GM21786 (cell line): ENCODE data around the gene CFAP157.

Experiments
- ATAC-seq: cut with Tn5 transposase; IDR thresholded peaks from one replicate; pipeline ENCODE4 v1.9.1; 2021; ENCODE audit not compliant: unreplicated experiment

The CFAP157 gene

GRCh38 chr9:127714951-127715469 is 8.2 kb downstream of the CFAP157 start:
- ATAC-seq, result no peak

GRCh38 chr9:127715470-127716337 is 8.9 kb downstream of the CFAP157 start, which contains the start of the genes PTRH1 and TTC16:
Gene PTRH1 (minus strand): TSS chr9:127715663. CDS start chr9:127715639, 24 bp downstream.
Gene TTC16 (plus strand): TSS chr9:127716079. CDS start chr9:127716146, 67 bp downstream.
- peak; percentile 91 for ATAC-seq

- ATAC-seq, result no peak
These were observed 9.6 kb downstream of the CFAP157 start for GRCh38 chr9:127716412-127716811.

- ATAC-seq, result no peak
These were observed 11.0 kb downstream of the CFAP157 start for GRCh38 chr9:127717766-127718165.

- no peak for ATAC-seq
These were observed 13.5 kb downstream of the CFAP157 start for GRCh38 chr9:127720031-127720864.

- ATAC-seq, result no peak
These were observed 14.1 kb downstream of the CFAP157 start for GRCh38 chr9:127720865-127721227.

- no peak for ATAC-seq
These were observed 14.6 kb downstream of the CFAP157 start for GRCh38 chr9:127721391-127721821.

- no peak for ATAC-seq
These were observed 15.4 kb downstream of the CFAP157 start for GRCh38 chr9:127722055-127722745.

- no peak for ATAC-seq
These were observed 16.2 kb downstream of the CFAP157 start for GRCh38 chr9:127723013-127723412.

GRCh38 chr9:127723444-127723843 is 16.7 kb downstream of the CFAP157 start:
- no peak for ATAC-seq

GRCh38 chr9:127724012-127724411 is 17.2 kb downstream of the CFAP157 start:
- ATAC-seq, result no peak

GRCh38 chr9:127726871-127727270 is 20.1 kb downstream of the CFAP157 start:
- no peak for ATAC-seq

GRCh38 chr9:127728808-127729207 is 22.0 kb downstream of the CFAP157 start:
- no peak for ATAC-seq

GRCh38 chr9:127729522-127730256 is 22.9 kb downstream of the CFAP157 start:
- no peak for ATAC-seq

GRCh38 chr9:127730262-127730661 is 23.5 kb downstream of the CFAP157 start:
- ATAC-seq, result no peak

- no peak for ATAC-seq
These were observed 24.1 kb downstream of the CFAP157 start for GRCh38 chr9:127730799-127731410.

- ATAC-seq, result no peak
These were observed 25.1 kb downstream of the CFAP157 start for GRCh38 chr9:127731938-127732337.

- no peak for ATAC-seq
These were observed 25.7 kb downstream of the CFAP157 start for GRCh38 chr9:127732444-127732843.

- ATAC-seq, result no peak
These were observed 26.8 kb downstream of the CFAP157 start for GRCh38 chr9:127733614-127734013.

- ATAC-seq, result no peak
These were observed 27.5 kb downstream of the CFAP157 start for GRCh38 chr9:127734247-127734746.
